OCI-LY1 (cell line): ENCODE measurements around the gene CAPS.

Experiments
- EZH2 ChIP-seq: fragments of 200-600 bp; sonication (generic), shearing (Covaris generic); IDR thresholded peaks from 2 replicates; pipeline ENCODE4 v1.8.0; 2017; ENCODE audit warnings: borderline replicate concordance, mixed run types, mild to moderate bottlenecking, antibody characterized with exemption, low read length, moderate library complexity, mixed read lengths
- TF ChIP-seq, protein P1 (sequence below): fragments of 200-600 bp; sonication (generic), shearing (Covaris generic); IDR thresholded peaks from 2 replicates; pipeline ENCODE4 v1.5.1; 2017; ENCODE audit warnings: mild to moderate bottlenecking, antibody characterized with exemption, low read length, moderate library complexity, mixed read lengths

GRCh38 chr19:5961969-5962945 lies 48.2 kb downstream of the CAPS start:
- TF ChIP-seq, protein P1, sequence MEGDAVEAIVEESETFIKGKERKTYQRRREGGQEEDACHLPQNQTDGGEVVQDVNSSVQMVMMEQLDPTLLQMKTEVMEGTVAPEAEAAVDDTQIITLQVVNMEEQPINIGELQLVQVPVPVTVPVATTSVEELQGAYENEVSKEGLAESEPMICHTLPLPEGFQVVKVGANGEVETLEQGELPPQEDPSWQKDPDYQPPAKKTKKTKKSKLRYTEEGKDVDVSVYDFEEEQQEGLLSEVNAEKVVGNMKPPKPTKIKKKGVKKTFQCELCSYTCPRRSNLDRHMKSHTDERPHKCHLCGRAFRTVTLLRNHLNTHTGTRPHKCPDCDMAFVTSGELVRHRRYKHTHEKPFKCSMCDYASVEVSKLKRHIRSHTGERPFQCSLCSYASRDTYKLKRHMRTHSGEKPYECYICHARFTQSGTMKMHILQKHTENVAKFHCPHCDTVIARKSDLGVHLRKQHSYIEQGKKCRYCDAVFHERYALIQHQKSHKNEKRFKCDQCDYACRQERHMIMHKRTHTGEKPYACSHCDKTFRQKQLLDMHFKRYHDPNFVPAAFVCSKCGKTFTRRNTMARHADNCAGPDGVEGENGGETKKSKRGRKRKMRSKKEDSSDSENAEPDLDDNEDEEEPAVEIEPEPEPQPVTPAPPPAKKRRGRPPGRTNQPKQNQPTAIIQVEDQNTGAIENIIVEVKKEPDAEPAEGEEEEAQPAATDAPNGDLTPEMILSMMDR: no peak
- TF ChIP-seq EZH2: no peak
